HEK293 (cell line): Measurements from ENCODE around the gene LMO2.
A peak's percentile ranks its signal among the peaks of the same experiment; 100 is the strongest.

ENCODE experiments used
- CTCF ChIA-PET: fragments of 350-600 bp; formaldehyde crosslinking; extraction: SDS; loops from one replicate; lab custom pipeline; 2021; ENCODE audit warnings: antibody characterized with exemption; lab: Yijun Ruan, JAX
- POLR2A ChIA-PET: fragments of 300-600 bp; formaldehyde crosslinking; extraction: SDS; loops from one replicate; lab custom pipeline; 2020; ENCODE audit warnings: antibody characterized with exemption, inconsistent platforms; lab: Yijun Ruan, JAX
- H3K27ac ChIP-seq: fragments of 200-500 bp; sonication (Bioruptor generic); 2 replicates; pipeline ENCODE4 v1.5.1; 2014; ENCODE audit warnings: low read depth, low read length, control low read depth, inconsistent platforms; ENCODE audit errors: extremely low read depth
- H3K36me3 ChIP-seq, 2 experiments: fragments of 200-500 bp in 1 of 2; sonication (Bioruptor generic) in 1 of 2; 1 replicate in 1 of 2; 2 replicates in 1 of 2; pipeline ENCODE4 v1.5.1; 2014 to 2017; ENCODE audit warnings: inconsistent platforms in 2 of 2, low read length in 2 of 2; ENCODE audit not compliant: control insufficient read depth in 2 of 2, insufficient read depth in 1 of 2
- H3K4me1 ChIP-seq: fragments of 200-500 bp; sonication (Bioruptor generic); 2 replicates; pipeline ENCODE4 v1.5.1; 2014; ENCODE audit warnings: mild to moderate bottlenecking, low read length, inconsistent platforms; ENCODE audit not compliant: control insufficient read depth, insufficient read depth
- H3K4me3 ChIP-seq: 2 replicates; pipeline ENCODE4 v1.5.1; 2011; ENCODE audit warnings: low read depth, mild to moderate bottlenecking, control low read depth, low read length, moderate library complexity
- H3K9me3 ChIP-seq: fragments of 200-500 bp; sonication (Bioruptor generic); 2 replicates; pipeline ENCODE4 v1.5.1; 2014; ENCODE audit warnings: low read depth, low read length, inconsistent platforms; ENCODE audit not compliant: control insufficient read depth, insufficient read depth
- ATF2 ChIP-seq: fragments of 450-650 bp; formaldehyde crosslinking; IDR thresholded peaks from 2 replicates; pipeline ENCODE4 v1.5.1; 2016; ENCODE audit warnings: missing biosample characterization, missing genetic modification characterization, low read depth
- BCL11B ChIP-seq: fragments of 450-650 bp; formaldehyde crosslinking; IDR thresholded peaks from 2 replicates; pipeline ENCODE4 v1.5.1; 2016; ENCODE audit warnings: low read depth, missing biosample characterization, missing genetic modification characterization
- KLF10 ChIP-seq: fragments of 450-650 bp; IDR thresholded peaks from 2 replicates; pipeline ENCODE4 v1.5.1; 2018; ENCODE audit warnings: missing biosample characterization, mild to moderate bottlenecking, missing genetic modification characterization
- KLF8 ChIP-seq: fragments of 450-650 bp; formaldehyde crosslinking; IDR thresholded peaks from 2 replicates; pipeline ENCODE4 v1.5.1; 2016; ENCODE audit warnings: missing biosample characterization, missing genetic modification characterization
- PRDM10 ChIP-seq: fragments of 450-650 bp; formaldehyde crosslinking; IDR thresholded peaks from 2 replicates; pipeline ENCODE4 v1.5.1; 2016; ENCODE audit warnings: missing biosample characterization, missing genetic modification characterization
- REPIN1 ChIP-seq: fragments of 450-650 bp; formaldehyde crosslinking; IDR thresholded peaks from 2 replicates; pipeline ENCODE4 v1.5.1; 2017; ENCODE audit warnings: missing biosample characterization, missing genetic modification characterization, low read depth
- SCRT2 ChIP-seq: fragments of 450-650 bp; formaldehyde crosslinking; IDR thresholded peaks from 2 replicates; pipeline ENCODE4 v1.5.1; 2016; ENCODE audit warnings: missing biosample characterization, missing genetic modification characterization
- ZNF175 ChIP-seq: fragments of 450-650 bp; formaldehyde crosslinking; IDR thresholded peaks from 2 replicates; pipeline ENCODE4 v1.5.1; 2016; ENCODE audit warnings: missing biosample characterization, missing genetic modification characterization
- ZNF24 ChIP-seq: fragments of 450-650 bp; formaldehyde crosslinking; IDR thresholded peaks from 2 replicates; pipeline ENCODE4 v1.5.1; 2016; ENCODE audit warnings: missing biosample characterization, missing genetic modification characterization
- ZNF335 ChIP-seq: fragments of 450-650 bp; formaldehyde crosslinking; conservative IDR thresholded peaks from 2 replicates; pipeline ENCODE4 v1.5.1; 2016; ENCODE audit warnings: missing biosample characterization, missing genetic modification characterization
- ZNF426 ChIP-seq: fragments of 450-650 bp; formaldehyde crosslinking; IDR thresholded peaks from 2 replicates; pipeline ENCODE4 v1.5.1; 2017; ENCODE audit warnings: missing biosample characterization, missing genetic modification characterization, mild to moderate bottlenecking, inconsistent platforms, moderate library complexity
- ZNF514 ChIP-seq: fragments of 450-650 bp; formaldehyde crosslinking; IDR thresholded peaks from 2 replicates; pipeline ENCODE4 v1.5.1; 2016; ENCODE audit warnings: missing biosample characterization, missing genetic modification characterization
- ZNF518A ChIP-seq: fragments of 450-650 bp; formaldehyde crosslinking; conservative IDR thresholded peaks from 2 replicates; pipeline ENCODE4 v1.5.1; 2016; ENCODE audit warnings: low read depth, missing biosample characterization, missing genetic modification characterization
- ZNF585B ChIP-seq: fragments of 450-650 bp; formaldehyde crosslinking; IDR thresholded peaks from 2 replicates; pipeline ENCODE4 v1.5.1; 2016; ENCODE audit warnings: missing biosample characterization, missing genetic modification characterization
- ZNF639 ChIP-seq: fragments of 450-650 bp; formaldehyde crosslinking; IDR thresholded peaks from 2 replicates; pipeline ENCODE4 v1.5.1; 2016; ENCODE audit warnings: missing biosample characterization, missing genetic modification characterization
- ZNF660 ChIP-seq: fragments of 450-650 bp; IDR thresholded peaks from 2 replicates; pipeline ENCODE4 v1.5.1; 2018; ENCODE audit warnings: missing biosample characterization, mild to moderate bottlenecking, missing genetic modification characterization
- ZSCAN5A ChIP-seq: fragments of 450-650 bp; formaldehyde crosslinking; IDR thresholded peaks from 2 replicates; pipeline ENCODE4 v1.5.1; 2016; ENCODE audit warnings: missing biosample characterization, missing genetic modification characterization

Gene LMO2

GRCh38 chr11:33891714-33892327 is at the start of gene LMO2:
Gene LMO2, minus strand, starts transcription at chr11:33892076. Its CDS starts 22,360 bp downstream, at chr11:33869716.
- H3K27ac ChIP-seq: no peak within 1 kb of the TSS
- no peak within 1 kb of the TSS for H3K4me3 ChIP-seq
- ChIA-PET POLR2A (no interaction called here), CTCF (interaction anchor here (0.5 to 1.7 kb wide), 4 partner anchors 18 to 96 kb away, joined by 3 to 7 read pairs (median 4); no protein-coding TSS in a partner anchor)
- H3K4me1 ChIP-seq: no peaks in the 10 kb centered on the region
- no peaks in the 10 kb centered on the region for H3K9me3 ChIP-seq
- H3K36me3 ChIP-seq: no peaks in the 10 kb centered on the region
- TF ChIP-seq ZNF426 (tag by site-specific recombination): no peak
- no peak for TF ChIP-seq ZNF514 (tag by site-specific recombination)
- TF ChIP-seq ZNF335: peak; percentile 54; the same call in 1 of the 2 replicates
- 0 out of 2 replicates have a peak, but pooled peaks have one; percentile 41 for TF ChIP-seq ATF2 (tag by site-specific recombination)
- TF ChIP-seq BCL11B (tag by site-specific recombination): no peak
- TF ChIP-seq REPIN1 (tag by site-specific recombination): no peak
- TF ChIP-seq KLF8 (tag by site-specific recombination): no peak
- no peak for TF ChIP-seq KLF10 (tag by site-specific recombination)
- TF ChIP-seq ZNF639 (tag by site-specific recombination): no peak
- no peak for TF ChIP-seq ZSCAN5A (tag by site-specific recombination)
- TF ChIP-seq SCRT2 (tag by site-specific recombination): peak; percentile 74
- TF ChIP-seq ZNF518A (tag by site-specific recombination): peak; percentile 27; the same call in 1 of the 2 replicates
- no peak for TF ChIP-seq ZNF585B (tag by site-specific recombination)
- peak; percentile 61 for TF ChIP-seq ZNF24 (tag by site-specific recombination)
- 0 out of 2 replicates have a peak, but pooled peaks have one; percentile 5 for TF ChIP-seq ZNF660 (tag by site-specific recombination)
- TF ChIP-seq PRDM10 (tag by site-specific recombination): 0 out of 2 replicates have a peak, but pooled peaks have one; percentile 38
- no peak for TF ChIP-seq ZNF175 (tag by site-specific recombination)
